ENCODE data around the gene TWIST2. TPM values are rescaled to one million over a fixed set of nuclear protein-coding genes. Genes with fewer than 3 reads are reported as not detected.

Gene TWIST2
- total and polyA plus RNA-seq, 7 donors, result 0.92 to 92.2 (median 53.9) TPM

DNA sequence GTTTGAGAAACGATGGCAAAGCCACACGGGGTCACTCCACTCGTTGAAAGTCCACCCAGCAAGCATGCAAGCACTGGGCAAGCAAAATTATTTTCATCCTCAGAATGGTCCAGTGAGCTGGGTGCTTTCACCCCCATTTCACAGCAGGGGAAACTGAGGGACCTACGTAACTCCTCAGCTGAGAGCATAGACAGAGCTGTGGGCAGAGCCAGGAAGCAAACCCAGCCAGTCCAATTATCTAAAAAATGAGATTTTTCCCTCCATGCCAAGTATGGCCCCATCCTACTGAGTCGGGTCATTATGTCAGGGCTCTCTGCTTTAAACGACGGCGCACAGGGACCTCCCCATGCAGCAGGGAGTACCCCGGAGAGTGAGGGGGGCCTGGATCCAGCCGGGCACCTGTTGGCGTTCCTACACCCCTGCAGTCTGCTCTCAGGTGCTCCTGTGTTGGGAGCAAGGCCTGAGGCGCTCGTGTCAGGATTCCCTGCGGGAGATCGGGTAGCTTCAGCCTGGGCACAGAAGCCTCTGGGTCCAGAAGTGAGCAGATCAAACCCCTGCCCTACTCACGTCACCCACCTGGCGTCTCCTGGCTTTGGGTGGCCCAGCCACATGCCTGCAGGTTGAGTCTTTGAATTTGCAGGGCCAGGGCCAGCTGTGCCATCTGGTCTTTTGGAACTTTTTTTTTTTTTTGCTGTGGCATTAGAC is 17.3 kb downstream of the TWIST2 start:
- intact Hi-C loops (cut with DNase I), result no loop called here
- Histone ChIP-seq H3K36me3 (no peaks in the 10 kb centered on the region), H3K4me1 (peaks cover 0 to 90% (median 80%) of the 10 kb centered on the region in 4 donors), H3K27ac (peak overlapping the region; percentile 82 to 90 (median 86)), H3K9me3 (no peaks in the 10 kb centered on the region), H3K4me3 (peak overlapping the region in 2 of 4 donors; percentile 11 to 25), H3K27me3 (no peaks in the 10 kb centered on the region)
- WGBS, 2 donors, result 80% methylated on average over 17 of the region's 17 CpGs
- no peak for DNase-seq
- TF ChIP-seq POLR2A (IDR thresholded peaks at IDR 0.05) (no peak), EP300 (IDR thresholded peaks at IDR 0.05) (no peak), POLR2AphosphoS5 (IDR thresholded peaks at IDR 0.05) (no peak)
- TF ChIP-seq, protein P1, sequence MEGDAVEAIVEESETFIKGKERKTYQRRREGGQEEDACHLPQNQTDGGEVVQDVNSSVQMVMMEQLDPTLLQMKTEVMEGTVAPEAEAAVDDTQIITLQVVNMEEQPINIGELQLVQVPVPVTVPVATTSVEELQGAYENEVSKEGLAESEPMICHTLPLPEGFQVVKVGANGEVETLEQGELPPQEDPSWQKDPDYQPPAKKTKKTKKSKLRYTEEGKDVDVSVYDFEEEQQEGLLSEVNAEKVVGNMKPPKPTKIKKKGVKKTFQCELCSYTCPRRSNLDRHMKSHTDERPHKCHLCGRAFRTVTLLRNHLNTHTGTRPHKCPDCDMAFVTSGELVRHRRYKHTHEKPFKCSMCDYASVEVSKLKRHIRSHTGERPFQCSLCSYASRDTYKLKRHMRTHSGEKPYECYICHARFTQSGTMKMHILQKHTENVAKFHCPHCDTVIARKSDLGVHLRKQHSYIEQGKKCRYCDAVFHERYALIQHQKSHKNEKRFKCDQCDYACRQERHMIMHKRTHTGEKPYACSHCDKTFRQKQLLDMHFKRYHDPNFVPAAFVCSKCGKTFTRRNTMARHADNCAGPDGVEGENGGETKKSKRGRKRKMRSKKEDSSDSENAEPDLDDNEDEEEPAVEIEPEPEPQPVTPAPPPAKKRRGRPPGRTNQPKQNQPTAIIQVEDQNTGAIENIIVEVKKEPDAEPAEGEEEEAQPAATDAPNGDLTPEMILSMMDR (IDR thresholded peaks at IDR 0.05), result no peak

DNA sequence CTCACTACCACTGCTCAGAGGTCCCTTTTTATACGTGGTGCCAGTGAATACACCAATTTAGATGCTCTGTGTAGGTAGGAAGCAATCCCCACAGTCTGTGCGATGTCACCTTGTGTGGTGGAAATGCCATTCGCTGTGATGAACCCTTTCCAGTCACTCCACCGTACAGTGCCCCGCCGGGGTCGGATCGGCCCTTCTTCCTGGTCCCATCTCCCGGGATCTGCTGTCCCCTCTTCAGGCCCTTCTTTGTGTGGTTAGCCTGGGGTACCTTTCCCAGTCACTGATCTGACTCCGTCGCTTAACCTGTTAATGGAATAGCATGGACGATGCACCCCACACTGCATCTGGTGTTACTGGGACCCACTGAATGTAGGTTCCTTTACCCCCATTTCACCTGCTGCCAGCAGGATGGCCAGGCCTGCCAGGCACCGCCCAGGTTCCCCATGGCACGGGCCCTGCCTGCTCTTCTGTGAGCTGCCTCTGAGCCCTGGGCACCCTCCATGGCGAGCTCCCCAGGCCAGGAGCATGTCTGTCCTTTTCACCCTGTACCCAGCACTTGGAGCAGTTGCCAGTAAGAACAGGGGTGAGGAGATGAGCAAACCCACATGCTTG is 18.0 kb downstream of the TWIST2 start:
- intact Hi-C loops (cut with DNase I), result no loop called here
- Histone ChIP-seq H3K4me1 (peaks cover 0 to 83% (median 73%) of the 10 kb centered on the region in 4 donors), H3K36me3 (no peaks in the 10 kb centered on the region)

DNA sequence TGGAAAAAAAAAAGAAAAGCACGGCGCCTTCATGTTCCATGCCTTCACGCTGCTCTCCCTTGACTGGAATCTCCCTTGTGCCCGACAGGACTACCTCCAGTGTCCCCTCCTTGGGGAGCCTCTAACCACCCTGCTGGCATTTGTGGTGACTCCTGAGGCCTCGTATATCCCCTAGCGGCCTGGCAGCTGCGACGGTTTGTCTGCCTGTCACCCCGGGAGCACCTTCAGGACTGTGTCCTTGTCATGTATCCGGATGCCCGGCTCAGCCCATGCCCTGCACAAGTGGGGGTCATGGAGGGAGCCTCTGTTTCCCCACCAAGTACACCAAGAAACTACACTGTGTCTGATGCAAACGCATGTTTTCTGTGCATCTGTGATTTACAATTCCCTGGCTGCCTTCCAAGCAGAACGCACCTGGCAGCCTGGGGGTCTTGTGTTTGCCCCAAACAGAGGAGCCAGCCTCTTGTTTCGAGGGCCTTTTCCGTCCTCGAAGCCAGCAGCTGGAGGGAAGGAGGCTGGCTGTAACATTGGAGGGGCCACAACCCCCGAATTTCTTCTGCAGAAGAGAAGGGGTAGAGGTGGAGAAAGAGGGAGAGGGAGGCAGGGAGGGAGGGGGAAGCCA is 18.9 kb downstream of the TWIST2 start:
- no peak for DNase-seq
- intact Hi-C loops (cut with DNase I), result no loop called here
- Histone ChIP-seq H3K27ac (peak overlapping the region; percentile 82 to 90 (median 86)), H3K4me1 (peaks cover 0 to 79% (median 66%) of the 10 kb centered on the region in 4 donors), H3K9me3 (no peaks in the 10 kb centered on the region), H3K4me3 (no peak overlapping the region), H3K36me3 (no peaks in the 10 kb centered on the region), H3K27me3 (no peaks in the 10 kb centered on the region)
- WGBS, 2 donors, result 68 to 71% methylated on average over 17 of the region's 17 CpGs
- TF ChIP-seq, protein P1 (IDR thresholded peaks at IDR 0.05), result no peak
- TF ChIP-seq EP300 (IDR thresholded peaks at IDR 0.05), result no peak
- no peak for TF ChIP-seq POLR2AphosphoS5 (IDR thresholded peaks at IDR 0.05)
- no peak for TF ChIP-seq POLR2A (IDR thresholded peaks at IDR 0.05)

More for the DNA sequence above, 18.0 kb downstream of the TWIST2 start:
- Histone ChIP-seq H3K27ac (peak overlapping the region; percentile 82 to 90 (median 86)), H3K9me3 (no peaks in the 10 kb centered on the region), H3K27me3 (no peaks in the 10 kb centered on the region), H3K4me3 (no peak overlapping the region)
- WGBS, 2 donors, result 93 to 94% methylated on average over 15 of the region's 15 CpGs
- no peak for TF ChIP-seq POLR2A (IDR thresholded peaks at IDR 0.05)
- DNase-seq, result no peak

DNA sequence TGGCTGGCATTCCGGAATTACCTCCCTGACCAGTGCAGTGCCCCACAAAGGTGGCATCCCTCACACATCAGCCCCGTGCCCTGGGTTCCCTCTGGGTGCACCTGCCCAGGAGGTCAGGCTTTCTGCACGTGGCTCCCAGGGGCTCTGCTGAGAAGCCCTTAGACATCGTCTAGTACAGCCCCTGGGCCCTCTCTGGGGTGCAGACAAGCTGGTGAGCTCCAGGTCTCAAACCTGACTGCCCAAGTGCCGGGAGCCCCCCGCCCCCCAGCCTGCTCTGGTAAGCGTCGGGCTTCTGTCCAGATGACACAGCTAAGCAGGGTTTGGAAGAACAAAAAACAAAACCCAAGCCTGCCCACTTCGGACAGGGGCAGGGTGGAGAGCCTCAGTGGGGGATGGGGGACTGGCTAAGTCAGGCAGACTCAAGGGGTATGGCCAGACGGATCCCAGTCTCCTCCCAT is 20.2 kb downstream of the TWIST2 start:
- WGBS, 2 donors, result 76 to 81% methylated on average over 10 of the region's 10 CpGs

More for the DNA sequence above, 20.2 kb downstream of the TWIST2 start:
- no peaks in the 10 kb centered on the region for H3K27me3 ChIP-seq
- intact Hi-C loops (cut with DNase I), result no loop called here
- no peak overlapping the region for H3K4me3 ChIP-seq
- peak; percentile 71 for DNase-seq
- H3K9me3 ChIP-seq, result no peaks in the 10 kb centered on the region
- peak overlapping the region; percentile 82 to 90 (median 86) for H3K27ac ChIP-seq
- H3K36me3 ChIP-seq, result no peaks in the 10 kb centered on the region
- peaks cover 0 to 79% (median 66%) of the 10 kb centered on the region in 4 donors for H3K4me1 ChIP-seq
- no peak for TF ChIP-seq EP300 (IDR thresholded peaks at IDR 0.05)
- no peak for TF ChIP-seq POLR2AphosphoS5 (IDR thresholded peaks at IDR 0.05)
- TF ChIP-seq, protein P1 (IDR thresholded peaks at IDR 0.05), result no peak
- no peak for TF ChIP-seq POLR2A (IDR thresholded peaks at IDR 0.05)
